Right atrium auricular region (tissue), 2 donors: ENCODE data around the gene ZBTB43. TPM values are rescaled to one million over a fixed set of nuclear protein-coding genes. Genes with fewer than 3 reads are reported as not detected.

Source experiments
- DNase-seq: peaks from one replicate; pipeline ENCODE4 v3.0.0-alpha.2; 2019; ENCODE audit warnings: low spot score
- H3K27ac ChIP-seq, 2 donors: fragments of 200-600 bp; sonication (generic); 1 replicate in 1 of 2; 2 replicates in 1 of 2; pipeline ENCODE4 v1.5.1; 2016 to 2019
- H3K27me3 ChIP-seq, 2 donors: fragments of 200-600 bp; sonication (generic); one replicate each; pipeline versions ENCODE4 v1.5.1 to v1.6.0; 2017 to 2019
- H3K36me3 ChIP-seq: fragments of 200-600 bp; sonication (generic); one replicate; pipeline ENCODE4 v1.5.1; 2016
- H3K4me1 ChIP-seq, 2 donors: fragments of 200-600 bp; sonication (generic); one replicate each; pipeline versions ENCODE4 v1.5.1 to v1.6.0; 2017 to 2019
- H3K4me3 ChIP-seq, 2 donors: fragments of 200-600 bp; sonication (generic); 1 replicate in 1 of 2; 2 replicates in 1 of 2; pipeline ENCODE4 v1.5.1; 2017 to 2019; ENCODE audit warnings: mild to moderate bottlenecking in 1 of 2, moderate library complexity in 1 of 2
- H3K9me3 ChIP-seq, 2 donors: fragments of 200-600 bp; sonication (generic); one replicate each; pipeline ENCODE4 v1.5.1; 2019
- total RNA-seq, 2 donors: library from RNA; depleted of rRNA; stranded (reverse); fragments of >200 nt; gene quantifications; one replicate each; pipeline ENCODE4 v1.1.0, GENCODE V29; 2016
- TF ChIP-seq, protein P1 (sequence below), 2 donors: fragments of 200-600 bp; sonication (generic); IDR thresholded peaks; one replicate each; pipeline ENCODE4 v1.5.1; 2019; ENCODE audit warnings: antibody characterized with exemption in 2 of 2

The ZBTB43 gene
- total RNA-seq, 2 donors from 2014 or later, result 11.8 to 15.1 TPM

DNA sequence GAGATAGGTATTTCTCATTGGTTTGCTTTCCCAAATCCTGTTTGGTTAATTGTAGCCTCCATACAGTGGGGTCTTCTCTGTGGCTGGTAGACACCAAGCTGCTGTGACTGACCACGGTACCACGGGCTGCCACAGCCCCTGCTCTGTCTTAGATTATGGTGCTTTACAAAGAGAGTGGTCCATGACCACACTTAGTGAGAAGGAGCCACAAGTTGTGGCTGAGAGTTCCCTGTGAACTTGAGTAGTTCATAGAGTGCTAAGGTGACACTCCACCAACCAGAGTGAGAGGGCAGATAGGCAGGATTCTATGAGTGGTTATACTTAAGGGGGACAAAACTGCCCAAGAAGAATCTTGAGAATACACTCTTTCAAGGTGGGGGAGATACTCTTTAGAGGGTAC lies 29.8 kb downstream of the ZBTB43 start:
- peaks cover 38% of the 10 kb centered on the region for H3K36me3 ChIP-seq
- DNase-seq, result no peak
- no peaks in the 10 kb centered on the region for H3K9me3 ChIP-seq
- no peak overlapping the region for H3K4me3 ChIP-seq
- no peaks in the 10 kb centered on the region for H3K27me3 ChIP-seq
- TF ChIP-seq, protein P1, sequence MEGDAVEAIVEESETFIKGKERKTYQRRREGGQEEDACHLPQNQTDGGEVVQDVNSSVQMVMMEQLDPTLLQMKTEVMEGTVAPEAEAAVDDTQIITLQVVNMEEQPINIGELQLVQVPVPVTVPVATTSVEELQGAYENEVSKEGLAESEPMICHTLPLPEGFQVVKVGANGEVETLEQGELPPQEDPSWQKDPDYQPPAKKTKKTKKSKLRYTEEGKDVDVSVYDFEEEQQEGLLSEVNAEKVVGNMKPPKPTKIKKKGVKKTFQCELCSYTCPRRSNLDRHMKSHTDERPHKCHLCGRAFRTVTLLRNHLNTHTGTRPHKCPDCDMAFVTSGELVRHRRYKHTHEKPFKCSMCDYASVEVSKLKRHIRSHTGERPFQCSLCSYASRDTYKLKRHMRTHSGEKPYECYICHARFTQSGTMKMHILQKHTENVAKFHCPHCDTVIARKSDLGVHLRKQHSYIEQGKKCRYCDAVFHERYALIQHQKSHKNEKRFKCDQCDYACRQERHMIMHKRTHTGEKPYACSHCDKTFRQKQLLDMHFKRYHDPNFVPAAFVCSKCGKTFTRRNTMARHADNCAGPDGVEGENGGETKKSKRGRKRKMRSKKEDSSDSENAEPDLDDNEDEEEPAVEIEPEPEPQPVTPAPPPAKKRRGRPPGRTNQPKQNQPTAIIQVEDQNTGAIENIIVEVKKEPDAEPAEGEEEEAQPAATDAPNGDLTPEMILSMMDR (IDR thresholded peaks at IDR 0.05), result no peak
- peaks cover 0 to 36% of the 10 kb centered on the region in 2 donors for H3K4me1 ChIP-seq
- no peak overlapping the region for H3K27ac ChIP-seq

DNA sequence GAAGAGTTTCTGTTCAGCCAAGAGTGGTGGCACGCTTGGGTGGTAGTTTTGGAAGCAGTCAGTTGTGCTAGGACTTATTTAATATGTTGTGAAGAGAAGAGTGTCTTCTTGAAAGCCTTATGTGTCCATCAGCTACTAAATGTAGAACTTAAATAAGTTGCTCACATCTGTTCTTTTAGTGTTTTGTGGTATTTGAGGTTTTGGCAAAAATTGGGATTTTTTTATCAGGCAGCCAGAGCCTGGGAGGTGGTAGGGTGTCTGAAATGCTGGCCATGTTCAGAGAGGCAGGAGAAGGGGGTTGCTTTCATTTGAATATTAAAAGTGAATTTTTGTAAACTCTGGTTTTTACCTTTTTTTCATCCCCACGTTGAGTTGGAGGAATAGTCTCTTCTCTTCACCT lies 31.4 kb downstream of the ZBTB43 start:
- no peaks in the 10 kb centered on the region for H3K27me3 ChIP-seq
- H3K27ac ChIP-seq, result no peak overlapping the region
- TF ChIP-seq, protein P1 (IDR thresholded peaks at IDR 0.05), result no peak
- H3K9me3 ChIP-seq, result no peaks in the 10 kb centered on the region
- H3K36me3 ChIP-seq, result peaks cover 31% of the 10 kb centered on the region
- peaks cover 0 to 36% of the 10 kb centered on the region in 2 donors for H3K4me1 ChIP-seq
- H3K4me3 ChIP-seq, result no peak overlapping the region
- no peak for DNase-seq

DNA sequence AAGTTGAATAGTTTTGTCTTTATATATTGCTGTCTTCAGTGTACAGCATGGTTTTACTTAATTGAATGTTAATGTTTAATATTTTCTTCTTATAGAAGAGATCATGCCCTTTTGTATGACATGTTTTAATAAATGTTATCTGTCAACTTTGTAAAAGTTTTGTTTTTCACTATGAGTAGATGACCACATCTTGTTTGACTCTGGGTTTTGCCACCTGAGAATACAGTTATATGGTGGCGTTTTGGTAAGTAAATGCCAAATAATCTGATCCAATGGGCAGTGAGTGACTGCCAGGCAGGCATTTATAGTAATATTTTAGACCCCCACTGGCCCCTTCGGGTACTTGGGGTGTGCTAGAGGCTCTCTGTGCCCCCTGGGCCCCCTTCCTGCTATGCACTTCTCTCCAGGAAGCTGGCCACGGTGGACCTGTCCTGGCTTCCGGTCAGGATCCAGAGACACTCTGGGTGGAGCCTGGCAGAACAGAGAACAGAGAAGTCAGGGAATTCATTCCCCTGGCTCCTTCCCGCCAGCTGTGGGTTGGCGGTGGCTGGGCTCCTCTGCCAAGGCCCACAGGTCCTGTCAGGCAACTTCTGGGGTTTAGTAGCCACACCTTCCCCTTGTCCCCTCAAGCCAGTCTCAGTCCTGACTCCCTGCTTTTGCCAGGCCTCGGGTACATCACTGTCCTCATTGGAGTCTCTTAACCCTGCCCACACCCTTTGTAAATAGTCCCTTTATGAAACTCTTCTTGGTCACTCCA lies 33.4 kb downstream of the ZBTB43 start:
- Histone ChIP-seq H3K4me3 (no peak overlapping the region), H3K27ac (no peak overlapping the region), H3K4me1 (peaks cover 0 to 40% of the 10 kb centered on the region in 2 donors), H3K9me3 (no peaks in the 10 kb centered on the region), H3K27me3 (no peaks in the 10 kb centered on the region), H3K36me3 (peaks cover 19% of the 10 kb centered on the region)
- TF ChIP-seq, protein P1 (IDR thresholded peaks at IDR 0.05), result no peak
- peak; percentile 23 for DNase-seq

DNA sequence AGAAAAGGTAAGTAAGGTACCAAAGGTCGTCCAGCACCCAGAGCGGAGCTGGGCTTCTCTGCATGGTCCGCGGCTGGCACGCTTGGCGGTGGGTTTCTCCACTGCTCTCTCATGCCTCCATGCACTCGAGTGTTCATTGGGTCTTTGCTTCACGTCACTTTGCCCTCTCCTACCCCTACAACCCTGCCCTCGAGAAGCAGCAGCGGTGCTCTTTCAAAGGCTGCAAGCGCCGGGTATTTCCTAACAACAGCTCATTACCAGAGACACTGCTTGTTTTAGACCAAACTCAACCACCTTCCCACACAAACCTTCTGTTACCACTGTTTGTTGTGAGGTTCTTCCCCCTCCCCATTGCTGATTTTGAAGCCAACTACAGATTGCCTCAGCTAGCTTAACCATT lies 34.1 kb downstream of the ZBTB43 start:
- no peak overlapping the region for H3K27ac ChIP-seq
- TF ChIP-seq, protein P1 (IDR thresholded peaks at IDR 0.05), result no peak
- H3K4me1 ChIP-seq, result peaks cover 0 to 43% of the 10 kb centered on the region in 2 donors
- H3K27me3 ChIP-seq, result no peaks in the 10 kb centered on the region
- peak; percentile 30 for DNase-seq
- no peaks in the 10 kb centered on the region for H3K9me3 ChIP-seq
- peaks cover 13% of the 10 kb centered on the region for H3K36me3 ChIP-seq
- no peak overlapping the region for H3K4me3 ChIP-seq

DNA sequence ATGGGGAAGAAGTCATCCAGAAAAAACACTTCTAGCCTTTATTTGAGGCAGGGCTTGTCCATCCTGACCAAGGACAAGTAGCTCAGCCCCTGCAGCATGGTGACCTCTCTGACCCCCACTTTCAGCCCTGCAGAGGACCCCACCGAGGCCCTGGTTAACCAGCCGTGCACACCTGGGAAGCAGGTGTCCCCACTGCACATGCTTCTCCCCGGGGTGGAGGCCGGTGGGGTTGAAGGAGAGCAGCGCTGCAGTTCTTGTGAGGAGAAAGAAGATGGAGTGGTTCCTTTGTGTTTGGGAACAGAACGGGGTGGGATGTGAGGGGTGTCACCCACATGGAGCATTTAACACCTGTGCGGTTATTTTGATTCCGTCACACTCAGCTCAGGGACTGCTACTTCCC lies 34.5 kb downstream of the ZBTB43 start:
- Histone ChIP-seq H3K4me1 (peaks cover 0 to 43% of the 10 kb centered on the region in 2 donors), H3K27ac (no peak overlapping the region), H3K27me3 (no peaks in the 10 kb centered on the region), H3K4me3 (no peak overlapping the region), H3K36me3 (peaks cover 8% of the 10 kb centered on the region), H3K9me3 (no peaks in the 10 kb centered on the region)
- DNase-seq, result peak; percentile 23
- TF ChIP-seq, protein P1 (IDR thresholded peaks at IDR 0.05), result no peak
